ENCODE results near the gene DYNC1H1. TPM values are rescaled to one million over a fixed set of nuclear protein-coding genes. Genes with fewer than 3 reads are reported as not detected.

The DYNC1H1 gene
- total RNA-seq, 1 donor from 2014 or later: 783 TPM

DNA sequence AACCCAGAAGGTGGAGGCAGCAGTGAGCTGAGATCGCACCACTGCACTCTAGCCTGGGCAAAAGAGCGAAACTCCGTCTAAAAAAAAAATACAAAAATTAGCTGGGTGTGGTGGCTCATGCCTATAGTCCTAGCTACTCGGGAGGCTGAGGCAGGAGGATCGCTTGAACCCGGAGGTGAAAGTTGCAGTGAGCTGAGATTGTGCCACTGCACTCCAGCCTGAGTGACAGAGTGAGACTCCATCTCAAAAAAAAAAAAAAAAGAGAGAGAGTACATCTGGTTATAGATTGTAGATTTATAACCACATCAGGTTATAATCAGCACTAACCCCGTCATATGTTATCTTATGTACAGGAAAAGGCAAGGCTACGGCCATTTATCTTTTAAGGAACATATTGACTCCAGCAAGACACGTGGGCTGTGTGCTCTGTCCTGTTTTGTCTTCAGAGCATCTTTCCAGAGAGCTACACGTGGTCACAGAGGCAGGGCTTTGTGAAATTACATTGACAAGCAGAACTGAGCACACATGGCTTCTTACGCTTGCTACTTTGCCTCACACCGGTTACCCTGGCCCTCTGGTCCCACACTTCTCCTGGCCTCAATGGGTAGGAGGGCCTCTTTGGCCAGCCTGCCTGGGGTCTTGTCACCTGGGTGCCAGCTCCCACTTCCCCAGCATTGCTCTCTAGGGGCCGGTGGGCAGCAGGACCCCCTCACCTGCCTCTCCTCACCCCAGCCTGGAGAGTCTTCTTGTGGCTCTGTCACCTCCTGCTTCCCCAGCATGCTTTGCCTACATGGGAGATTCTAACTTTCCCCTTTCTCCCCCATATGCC, 6.8 kb upstream of the DYNC1H1 start:
- no peak for TF ChIP-seq CTCF (IDR thresholded peaks at IDR 0.05; ENCODE audit: insufficient read depth, low read length, poor library complexity, severe bottlenecking)
- Histone ChIP-seq H3K27me3 (ENCODE audit: control insufficient read depth, insufficient read depth, low read length) (no peaks in the 10 kb centered on the region), H3K36me3 (ENCODE audit: control insufficient read depth, insufficient read depth, low read length) (no peaks in the 10 kb centered on the region), H3K4me3 (ENCODE audit: low read depth, low read length) (no peak overlapping the region)
- DNase-seq (ENCODE audit: low read depth): no peak

DNA sequence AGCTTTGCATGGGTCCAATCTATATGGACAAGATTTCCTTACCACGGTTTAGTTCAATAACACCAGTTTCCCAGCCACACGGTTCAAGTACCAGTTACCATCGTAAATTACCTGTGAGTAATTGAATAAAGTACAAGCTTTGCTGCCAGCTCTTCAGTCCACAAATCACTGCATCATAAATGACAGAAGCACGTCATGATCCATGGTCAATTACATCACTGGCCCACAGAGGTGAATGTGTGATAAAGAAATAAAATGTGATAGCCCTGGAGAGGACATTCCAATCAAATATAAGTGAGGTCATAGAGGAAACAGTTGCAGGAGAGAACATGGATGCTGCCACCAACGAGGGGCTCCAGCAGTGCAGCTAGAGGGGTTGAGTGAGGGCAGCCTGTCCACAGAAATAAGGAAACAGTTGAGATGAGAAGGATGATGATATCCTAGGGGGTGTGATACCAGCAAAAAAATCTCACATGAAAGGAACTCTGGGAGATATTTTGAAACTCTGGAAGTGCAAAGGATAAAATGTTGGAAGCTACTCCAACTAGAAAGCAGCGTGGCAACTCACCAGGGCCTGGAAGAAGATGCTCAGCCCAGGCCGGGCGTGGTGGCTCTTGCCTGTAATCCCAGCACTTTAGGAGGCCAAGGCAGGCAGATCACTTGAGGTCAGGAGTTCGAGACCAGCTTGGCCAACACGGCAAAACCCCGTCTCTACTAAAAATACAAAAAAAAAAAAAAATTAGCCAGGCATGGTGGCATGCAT, 5.8 kb upstream of the DYNC1H1 start:
- no peak for DNase-seq (ENCODE audit: low read depth)
- Histone ChIP-seq H3K4me3 (ENCODE audit: low read depth, low read length) (no peak overlapping the region), H3K36me3 (ENCODE audit: control insufficient read depth, insufficient read depth, low read length) (no peaks in the 10 kb centered on the region), H3K27me3 (ENCODE audit: control insufficient read depth, insufficient read depth, low read length) (no peaks in the 10 kb centered on the region)
- TF ChIP-seq CTCF (IDR thresholded peaks at IDR 0.05; ENCODE audit: insufficient read depth, low read length, poor library complexity, severe bottlenecking): no peak

DNA sequence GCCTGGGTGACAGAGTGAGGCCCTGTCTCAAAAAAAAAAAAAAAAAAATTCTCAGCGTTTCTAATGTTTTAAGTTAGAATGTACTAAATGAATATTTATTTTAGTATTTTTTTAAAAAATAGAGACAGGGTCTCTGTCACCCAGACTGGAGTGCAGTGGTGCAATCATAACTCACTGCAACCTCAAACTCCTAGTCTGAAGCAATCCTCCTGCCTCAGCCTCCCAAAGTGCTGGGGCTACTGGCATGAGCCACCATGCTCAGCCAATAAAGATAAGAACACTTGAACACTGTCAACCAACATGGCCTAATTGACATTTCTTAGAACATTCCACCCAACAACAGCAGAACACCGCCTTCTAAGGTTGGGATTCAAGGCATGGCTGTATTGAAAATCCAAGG, 5.1 kb upstream of the DYNC1H1 start:
- no peaks in the 10 kb centered on the region for H3K36me3 ChIP-seq (ENCODE audit: control insufficient read depth, insufficient read depth, low read length)
- H3K27me3 ChIP-seq (ENCODE audit: control insufficient read depth, insufficient read depth, low read length): no peaks in the 10 kb centered on the region
- no peak for TF ChIP-seq CTCF (IDR thresholded peaks at IDR 0.05; ENCODE audit: insufficient read depth, low read length, poor library complexity, severe bottlenecking)
- no peak overlapping the region for H3K4me3 ChIP-seq (ENCODE audit: low read depth, low read length)
- no peak for DNase-seq (ENCODE audit: low read depth)

- no peaks in the 10 kb centered on the region for H3K36me3 ChIP-seq (ENCODE audit: control insufficient read depth, insufficient read depth, low read length)
- H3K4me3 ChIP-seq (ENCODE audit: low read depth, low read length): no peak overlapping the region
- peak; percentile 46 for TF ChIP-seq CTCF (IDR thresholded peaks at IDR 0.05; ENCODE audit: insufficient read depth, low read length, poor library complexity, severe bottlenecking)
- no peak for DNase-seq (ENCODE audit: low read depth)
- no peaks in the 10 kb centered on the region for H3K27me3 ChIP-seq (ENCODE audit: control insufficient read depth, insufficient read depth, low read length)
These were observed 4.1 kb upstream of the DYNC1H1 start for GRCh38 chr14:101960225-101960624.

DNA sequence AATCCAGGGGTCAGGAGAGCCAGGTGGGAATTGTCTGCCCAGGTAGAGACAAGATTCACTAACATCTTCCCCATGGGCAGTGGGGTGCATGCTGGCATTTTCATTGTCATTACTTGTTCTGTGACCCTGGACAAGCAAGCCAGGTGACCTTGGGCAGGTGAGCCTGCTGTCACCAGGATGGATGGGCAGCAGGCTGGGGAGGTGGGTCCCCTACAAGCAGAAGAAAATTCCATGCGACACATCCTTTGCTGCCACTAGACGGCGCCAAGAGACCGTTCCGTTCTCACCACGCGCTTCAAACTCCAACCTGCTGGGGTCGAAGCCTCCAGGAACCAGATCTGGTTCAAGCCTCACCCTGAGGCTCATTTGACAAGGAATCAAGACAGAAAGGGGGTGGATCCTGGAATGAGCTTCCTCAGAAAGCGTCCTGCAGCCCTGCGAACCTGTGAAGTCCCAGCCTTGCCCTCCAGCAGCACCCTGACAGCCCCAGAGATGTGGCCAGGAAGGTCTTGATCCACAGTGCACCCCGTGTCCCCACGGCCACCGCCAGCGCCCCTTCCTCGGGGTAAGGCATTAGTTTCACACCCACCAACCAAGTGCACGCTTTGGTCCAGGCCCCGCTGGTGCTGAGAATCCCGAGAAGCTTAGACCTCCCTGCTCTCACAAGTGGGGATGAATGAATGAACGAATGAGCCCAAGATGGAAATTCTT, 3.2 kb upstream of the DYNC1H1 start:
- Histone ChIP-seq H3K36me3 (ENCODE audit: control insufficient read depth, insufficient read depth, low read length) (no peaks in the 10 kb centered on the region), H3K27me3 (ENCODE audit: control insufficient read depth, insufficient read depth, low read length) (no peaks in the 10 kb centered on the region), H3K4me3 (ENCODE audit: low read depth, low read length) (no peak overlapping the region)
- DNase-seq (ENCODE audit: low read depth): peak; percentile 43
- TF ChIP-seq CTCF (IDR thresholded peaks at IDR 0.05; ENCODE audit: insufficient read depth, low read length, poor library complexity, severe bottlenecking): peak; percentile 97
